Activated B cell treated with CpG ODN at 0.5 μM for 24 hours (primary cell): ENCODE results near the gene CTRB1. TPM values are rescaled to one million over a fixed set of nuclear protein-coding genes. Genes with fewer than 3 reads are reported as not detected.
A peak's percentile ranks its signal among the peaks of the same experiment; 100 is the strongest.

Source experiments
- ATAC-seq: fragments of 200-7000 bp; cut with Tn5 transposase; one replicate; pipeline ENCODE4 v1.10.0; 2021; ENCODE audit warnings: low read depth, mild to moderate bottlenecking, moderate library complexity
- CTCF ChIA-PET: fragments of 350-600 bp; sonication (Branson Sonifier 250); formaldehyde crosslinking; loops from one replicate; lab custom pipeline; 2021; ENCODE audit warnings: antibody characterized with exemption; lab: Charles Lee
- POLR2A ChIA-PET: fragments of 350-600 bp; sonication (Branson Sonifier 250); formaldehyde crosslinking; loops from one replicate; lab custom pipeline; 2021; ENCODE audit warnings: antibody characterized with exemption; lab: Charles Lee
- DNase-seq: peaks from one replicate; pipeline ENCODE4 v3.0.0; 2022
- H3K27ac Mint-ChIP-seq: one replicate; pipeline ENCODE4 v1.8.0; 2020; ENCODE audit warnings: mixed read lengths
- H3K27me3 Mint-ChIP-seq: one replicate; pipeline ENCODE4 v1.8.0; 2021; ENCODE audit warnings: mixed read lengths
- H3K36me3 Mint-ChIP-seq: one replicate; pipeline ENCODE4 v1.8.0; 2021; ENCODE audit warnings: low read depth, mixed read lengths
- H3K4me1 Mint-ChIP-seq: one replicate; pipeline ENCODE4 v1.8.0; 2021; ENCODE audit warnings: mixed read lengths
- H3K4me3 Mint-ChIP-seq: one replicate; pipeline ENCODE4 v1.8.0; 2020; ENCODE audit warnings: mild to moderate bottlenecking, mixed read lengths
- H3K9me3 Mint-ChIP-seq: one replicate; pipeline ENCODE4 v1.8.0; 2020; ENCODE audit warnings: mixed read lengths
- CTCF ChIP-seq: fragments of 200-600 bp; IDR thresholded peaks from one replicate; pipeline ENCODE4 v1.8.0; 2022; ENCODE audit warnings: antibody characterized with exemption, mild to moderate bottlenecking
- intact Hi-C: fragments of 100-400 bp; cut with micrococcal nuclease; formaldehyde crosslinking; loops from one replicate; pipeline ENCODE4 v1.15.1; 2024
- total RNA-seq: library from RNA; stranded (reverse); gene quantifications from 2 replicates; pipeline ENCODE4 v1.2.3, GENCODE V29; 2022

CTRB1 gene
- total RNA-seq = not detected in 2 replicates

GRCh38 chr16:75218256-75219076 lies at the start of gene CTRB1:
TSS of gene CTRB1 (plus strand) at chr16:75218988. CDS start at chr16:75219008, 20 bp downstream.
- TF ChIP-seq CTCF = no peak
- Mint-ChIP-seq H3K9me3 (no peaks in the 10 kb centered on the region), H3K4me3 (peak within 1 kb of the TSS; percentile 70), H3K36me3 (no peaks in the 10 kb centered on the region), H3K27me3 (peaks cover 5% of the 10 kb centered on the region), H3K4me1 (peaks cover 11% of the 10 kb centered on the region), H3K27ac (peak within 1 kb of the TSS; percentile 63)
- POLR2A ChIA-PET = interaction anchor here (1.0 to 1.1 kb wide), 2 partner anchors 19 kb away, joined by 3 read pairs; no protein-coding TSS in a partner anchor
- ATAC-seq (peak; percentile 67), DNase-seq (no peak)
- CTCF ChIA-PET = interaction anchor here (3.6 kb wide), 1 partner anchor 19 kb away, joined by 12 read pairs; no protein-coding TSS in a partner anchor
- intact Hi-C loops = loop anchor here (2.0 to 5.0 kb wide), 3 partner anchors 66 to 432 kb away; no protein-coding TSS in a partner anchor

- Mint-ChIP-seq H3K27me3 (no peaks in the 10 kb centered on the region), H3K4me3 (no peak overlapping the region), H3K36me3 (peaks cover 80% of the 10 kb centered on the region), H3K27ac (no peak overlapping the region), H3K9me3 (peaks cover 45% of the 10 kb centered on the region), H3K4me1 (no peaks in the 10 kb centered on the region)
- DNase-seq = no peak
- ChIA-PET POLR2A (no interaction called here), CTCF (no interaction called here)
- no peak for ATAC-seq
- intact Hi-C loops = no loop called here
- no peak for TF ChIP-seq CTCF
Measured at GRCh38 chr16:75169899-75170405, 48.8 kb upstream of the CTRB1 start.

GRCh38 chr16:75172578-75172977 lies 46.2 kb upstream of the CTRB1 start:
- CTCF ChIA-PET = no interaction called here

GRCh38 chr16:75175074-75175473 lies 43.7 kb upstream of the CTRB1 start:
- peaks cover 41% of the 10 kb centered on the region for H3K36me3 Mint-ChIP-seq
- ChIA-PET CTCF (no interaction called here), POLR2A (no interaction called here)

More at GRCh38 chr16:75172578-75172977, 46.2 kb upstream of the CTRB1 start:
- no peaks in the 10 kb centered on the region for H3K27me3 Mint-ChIP-seq
- no peak for TF ChIP-seq CTCF
- peaks cover 58% of the 10 kb centered on the region for H3K9me3 Mint-ChIP-seq
- H3K27ac Mint-ChIP-seq = no peak overlapping the region
- no peak for ATAC-seq
- no peaks in the 10 kb centered on the region for H3K4me1 Mint-ChIP-seq
- DNase-seq = no peak
- H3K36me3 Mint-ChIP-seq = peaks cover 66% of the 10 kb centered on the region
- POLR2A ChIA-PET = no interaction called here
- H3K4me3 Mint-ChIP-seq = no peak overlapping the region
- intact Hi-C loops = no loop called here

More at GRCh38 chr16:75175074-75175473, 43.7 kb upstream of the CTRB1 start:
- no peak for DNase-seq
- no peak for TF ChIP-seq CTCF
- Mint-ChIP-seq H3K27me3 (no peaks in the 10 kb centered on the region), H3K9me3 (peaks cover 47% of the 10 kb centered on the region), H3K4me3 (no peak overlapping the region), H3K27ac (no peak overlapping the region), H3K4me1 (peaks cover 2% of the 10 kb centered on the region)
- no peak for ATAC-seq
- intact Hi-C loops = no loop called here
